Measurements from ENCODE around the gene STON2.
A peak's percentile ranks its signal among the peaks of the same experiment; 100 is the strongest.
"Not testable (repeated sequence)": the region's sequence is repeated elsewhere in the genome, so short reads cannot be mapped to it uniquely, and the experiment has no call there.

Gene STON2

GRCh38 chr14:81263777-81264410 is 136.2 kb downstream of the STON2 start:
- no peak for DNase-seq

DNA sequence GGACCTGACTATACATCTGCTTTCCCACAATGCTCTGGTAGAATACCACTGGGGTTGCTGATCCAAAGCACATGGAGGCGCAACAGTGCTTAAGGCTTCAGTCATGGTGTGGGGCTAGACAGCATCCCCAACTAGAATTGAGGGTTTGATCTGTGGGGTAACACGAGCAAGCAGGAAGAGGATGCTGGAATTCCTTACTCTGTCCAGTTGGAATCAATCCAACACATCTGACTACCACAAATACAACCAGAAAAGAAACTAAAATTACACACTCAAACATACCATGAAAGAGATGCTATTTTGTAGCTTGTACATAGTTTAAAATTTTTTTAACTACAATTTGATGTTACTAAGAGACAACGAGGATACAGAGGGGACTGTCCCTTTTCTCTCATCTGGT is 138.9 kb downstream of the STON2 start:
- no peak for DNase-seq

- DNase-seq = no peak
Observed at GRCh38 chr14:81260732-81261131, 139.4 kb downstream of the STON2 start.

GRCh38 chr14:81256289-81256960 is 143.7 kb downstream of the STON2 start:
- DNase-seq = no peak

GRCh38 chr14:81252278-81252677 is 147.8 kb downstream of the STON2 start:
- no peak for DNase-seq

- DNase-seq = no peak
Observed at GRCh38 chr14:81247271-81247766, 152.8 kb downstream of the STON2 start.

GRCh38 chr14:81246461-81247270 is 153.5 kb downstream of the STON2 start:
- peak; percentile 46 for DNase-seq

- DNase-seq = no peak
Observed at GRCh38 chr14:81245771-81246170, 154.4 kb downstream of the STON2 start.

GRCh38 chr14:81244431-81244830 is 155.7 kb downstream of the STON2 start:
- not testable (repeated sequence) for DNase-seq

DNA sequence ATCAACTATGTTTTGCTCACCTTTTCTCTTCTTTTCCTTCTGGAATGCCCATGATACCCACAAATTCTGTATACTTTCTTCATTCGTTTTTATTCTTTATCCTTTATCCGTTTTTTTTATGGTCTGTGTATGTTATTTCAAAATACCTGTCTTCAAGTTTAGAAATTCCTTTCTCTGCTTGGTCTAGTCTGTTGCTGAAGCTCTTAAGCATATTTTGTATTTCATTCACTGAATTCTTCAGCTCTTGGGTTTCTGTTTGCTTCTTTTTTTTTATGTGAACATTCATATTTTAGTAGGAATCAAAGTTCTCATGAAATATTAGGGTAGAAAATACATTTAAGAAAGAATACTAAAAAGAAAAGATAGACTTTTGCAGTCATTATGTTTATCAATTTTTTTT is 156.6 kb downstream of the STON2 start:
- DNase-seq = no peak

GRCh38 chr14:81236849-81237248 is 163.3 kb downstream of the STON2 start:
- not testable (repeated sequence) for DNase-seq

- no peak for DNase-seq
Observed at GRCh38 chr14:81236138-81236537, 164.0 kb downstream of the STON2 start.

GRCh38 chr14:81235096-81235495 is 165.0 kb downstream of the STON2 start:
- DNase-seq = no peak

- DNase-seq = peak; percentile 70
Observed at GRCh38 chr14:81234278-81234677, 165.8 kb downstream of the STON2 start.

- DNase-seq = no peak
Observed at GRCh38 chr14:81233615-81234014, 166.5 kb downstream of the STON2 start.

GRCh38 chr14:81231540-81231939 is 168.6 kb downstream of the STON2 start:
- no peak for DNase-seq

- DNase-seq = no peak
Observed at GRCh38 chr14:81224222-81224621, 175.9 kb downstream of the STON2 start.

- DNase-seq = not testable (repeated sequence)
Observed at GRCh38 chr14:81223788-81224187, 176.3 kb downstream of the STON2 start.

GRCh38 chr14:81222691-81223090 is 177.4 kb downstream of the STON2 start:
- DNase-seq = no peak

DNA sequence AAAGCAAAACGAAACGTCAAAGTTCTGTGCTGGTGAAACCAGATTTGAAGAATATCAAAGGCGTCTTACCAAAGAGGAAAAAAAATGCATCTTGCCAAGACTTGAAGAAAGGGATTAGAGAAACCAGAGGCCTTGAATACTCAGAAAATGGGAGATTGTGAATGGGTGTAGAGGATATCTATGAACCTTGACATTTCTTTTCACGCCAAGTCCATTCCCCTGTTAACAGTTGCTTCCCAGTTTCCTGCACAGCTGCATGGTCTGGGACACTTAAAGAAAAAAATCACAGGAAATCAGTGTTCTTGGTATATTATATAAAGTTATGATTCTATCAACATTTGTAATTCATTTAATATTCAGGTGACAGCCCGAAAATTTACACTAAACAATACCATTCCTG is 178.0 kb downstream of the STON2 start:
- DNase-seq = no peak

DNA sequence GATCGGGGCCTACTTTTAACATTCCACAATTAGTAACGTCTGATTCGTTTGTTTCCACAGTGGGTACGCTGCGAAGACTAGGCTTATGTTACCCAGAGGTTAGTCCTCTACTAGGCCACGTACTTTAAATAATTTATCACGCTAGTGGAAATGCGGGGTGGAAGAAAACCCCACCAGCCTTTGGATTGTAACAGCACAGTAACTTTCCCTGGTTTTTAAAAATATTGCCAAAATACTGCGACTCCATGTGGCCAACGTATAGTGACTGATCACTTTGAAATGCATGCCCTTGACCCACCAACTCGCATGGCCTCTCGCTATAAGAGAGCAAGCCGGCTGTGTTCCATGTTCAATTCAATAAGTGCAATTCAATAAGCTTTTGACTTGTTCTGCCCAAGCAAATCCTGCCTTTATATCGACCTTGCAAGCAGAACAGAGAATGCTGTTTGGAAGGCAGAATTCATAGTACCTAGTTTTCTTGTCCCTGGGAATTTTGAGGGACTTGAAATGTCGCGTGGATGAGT is 178.5 kb downstream of the STON2 start:
- DNase-seq = no peak

DNA sequence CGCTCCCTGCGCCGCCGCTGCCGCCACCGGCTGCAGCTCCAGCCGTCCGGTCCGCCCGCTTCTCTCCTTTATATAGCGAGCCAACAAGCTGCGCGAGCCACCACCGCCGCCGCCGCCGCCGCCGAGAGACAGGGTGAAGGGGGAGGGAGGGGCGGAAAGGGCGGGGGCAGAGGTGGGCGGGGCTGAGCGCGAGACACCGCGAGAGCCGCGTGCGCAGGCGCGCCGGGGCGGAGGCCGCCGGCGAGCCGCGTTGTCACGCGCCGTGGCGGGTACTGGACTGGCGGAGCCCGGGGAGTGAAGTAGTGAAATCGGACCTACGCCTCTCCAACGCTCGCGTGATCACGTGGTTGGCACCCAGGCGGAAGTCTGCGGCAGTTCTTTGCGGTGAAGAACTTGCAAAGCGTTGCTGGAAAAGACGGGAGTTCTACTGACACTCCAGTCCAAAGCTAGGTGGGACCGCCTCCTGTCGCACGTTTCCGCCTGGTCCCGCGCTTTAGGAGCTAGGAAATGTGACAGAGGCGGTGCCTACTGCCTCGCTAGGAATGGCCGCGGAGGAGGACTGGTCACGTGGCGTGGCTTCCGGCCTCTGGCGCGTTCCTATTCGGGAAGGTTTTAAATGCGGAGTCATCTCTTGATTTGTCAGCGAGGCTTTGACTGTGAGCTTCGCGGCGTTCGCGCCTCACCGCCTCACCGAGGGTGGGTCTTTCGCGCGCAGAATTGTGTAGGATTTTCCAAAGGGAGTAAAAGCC is 179.1 kb downstream of the STON2 start, which contains the start of gene GTF2A1:
Gene GTF2A1, minus strand, starts transcription at position 130 of the 749 bp plus-strand sequence. CDS start 441 bp downstream, outside the sequence.
- DNase-seq = peak; percentile 98

DNA sequence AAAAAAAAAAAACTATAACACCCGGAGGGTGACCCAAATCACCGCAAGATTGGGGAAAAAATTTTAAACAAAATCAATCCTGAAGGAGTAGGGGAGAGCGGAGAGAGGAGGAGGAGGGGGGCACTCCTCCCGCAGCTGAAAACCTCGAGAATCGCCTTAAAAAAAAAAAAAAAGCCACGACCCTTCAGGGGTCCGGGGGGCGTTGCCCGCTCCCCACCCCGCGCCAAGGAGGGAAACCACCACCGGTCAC is 179.6 kb downstream of the STON2 start:
- no peak for DNase-seq
